ENCODE measurements around the gene PICALM.
A peak's percentile ranks its signal among the peaks of the same experiment; 100 is the strongest.

The PICALM gene

DNA sequence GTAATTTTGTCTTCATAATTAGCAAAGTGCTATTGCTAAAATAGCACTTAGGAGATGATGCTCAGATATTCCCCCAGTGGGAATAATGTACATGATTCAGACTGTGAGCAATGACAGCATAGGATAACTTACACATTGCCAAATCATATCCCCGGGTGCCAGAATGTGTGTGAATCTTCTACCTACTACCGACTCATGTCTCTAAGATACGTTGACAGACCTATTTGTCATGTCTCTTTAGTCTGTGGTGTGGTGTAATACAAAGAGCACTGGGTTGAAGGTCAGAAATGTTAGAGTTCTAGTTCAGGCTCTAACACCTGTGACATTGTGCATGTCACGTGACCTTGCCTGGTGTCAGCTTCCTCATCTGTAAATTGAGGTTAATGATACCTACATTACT is 31.0 kb upstream of the PICALM start:
- no peak overlapping the region for H3K4me2 ChIP-seq (ENCODE audit: low read depth, low read length, poor library complexity, severe bottlenecking)
- no peaks in the 10 kb centered on the region for H4K20me1 ChIP-seq (ENCODE audit: insufficient read depth, low read length, poor library complexity, severe bottlenecking)
- no peak overlapping the region for H3K4me3 ChIP-seq (ENCODE audit: low read length, poor library complexity, severe bottlenecking)

DNA sequence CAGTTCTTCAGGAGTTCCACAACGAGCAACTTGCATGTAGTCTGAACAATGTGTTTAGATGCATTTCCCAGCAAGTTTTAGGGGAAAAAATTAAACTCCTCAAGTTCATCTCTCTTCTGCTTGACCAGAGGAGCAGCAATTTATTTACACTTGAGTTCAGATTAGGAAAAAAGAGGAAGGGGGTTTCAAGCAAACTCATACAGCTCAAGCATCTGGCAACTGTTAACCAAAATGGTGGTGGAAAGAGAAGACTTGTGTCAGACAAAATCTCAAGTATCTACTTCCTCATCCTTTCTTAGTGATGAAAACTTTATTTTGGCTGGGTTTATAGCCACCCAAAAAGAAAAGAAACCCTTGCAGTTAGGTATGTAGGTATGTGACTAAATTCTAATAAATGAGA is 29.1 kb upstream of the PICALM start:
- Histone ChIP-seq H3K9me3 (ENCODE audit: insufficient read depth, low read depth, low read length) (no peaks in the 10 kb centered on the region), H3K4me2 (ENCODE audit: low read depth, low read length, poor library complexity, severe bottlenecking) (no peak overlapping the region), H3K4me3 (ENCODE audit: low read length, poor library complexity, severe bottlenecking) (no peak overlapping the region), H3K9ac (ENCODE audit: low read depth, low read length, poor library complexity, severe bottlenecking) (no peak overlapping the region), H3K36me3 (ENCODE audit: insufficient read depth, low read length) (no peaks in the 10 kb centered on the region), H3K4me1 (ENCODE audit: insufficient read depth, low read length, poor library complexity, severe bottlenecking) (no peaks in the 10 kb centered on the region), H3K9me2 (replicated peaks; ENCODE audit: low read depth, low read length) (no peaks in the 10 kb centered on the region), H4K20me1 (ENCODE audit: insufficient read depth, low read length, poor library complexity, severe bottlenecking) (no peaks in the 10 kb centered on the region), H2AFZ (ENCODE audit: low read length) (peak overlapping the region; percentile 16; the same call in 1 of the 2 replicates), H3K79me2 (ENCODE audit: insufficient read depth, low read length) (no peaks in the 10 kb centered on the region), H3K27me3 (ENCODE audit: insufficient read depth, low read length, poor library complexity, severe bottlenecking) (no peaks in the 10 kb centered on the region), H3F3A (ENCODE audit: low read depth) (no peaks in the 10 kb centered on the region)
- TF ChIP-seq, protein P1, sequence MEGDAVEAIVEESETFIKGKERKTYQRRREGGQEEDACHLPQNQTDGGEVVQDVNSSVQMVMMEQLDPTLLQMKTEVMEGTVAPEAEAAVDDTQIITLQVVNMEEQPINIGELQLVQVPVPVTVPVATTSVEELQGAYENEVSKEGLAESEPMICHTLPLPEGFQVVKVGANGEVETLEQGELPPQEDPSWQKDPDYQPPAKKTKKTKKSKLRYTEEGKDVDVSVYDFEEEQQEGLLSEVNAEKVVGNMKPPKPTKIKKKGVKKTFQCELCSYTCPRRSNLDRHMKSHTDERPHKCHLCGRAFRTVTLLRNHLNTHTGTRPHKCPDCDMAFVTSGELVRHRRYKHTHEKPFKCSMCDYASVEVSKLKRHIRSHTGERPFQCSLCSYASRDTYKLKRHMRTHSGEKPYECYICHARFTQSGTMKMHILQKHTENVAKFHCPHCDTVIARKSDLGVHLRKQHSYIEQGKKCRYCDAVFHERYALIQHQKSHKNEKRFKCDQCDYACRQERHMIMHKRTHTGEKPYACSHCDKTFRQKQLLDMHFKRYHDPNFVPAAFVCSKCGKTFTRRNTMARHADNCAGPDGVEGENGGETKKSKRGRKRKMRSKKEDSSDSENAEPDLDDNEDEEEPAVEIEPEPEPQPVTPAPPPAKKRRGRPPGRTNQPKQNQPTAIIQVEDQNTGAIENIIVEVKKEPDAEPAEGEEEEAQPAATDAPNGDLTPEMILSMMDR (conservative IDR thresholded peaks at IDR 0.05; ENCODE audit: low read length) = no peak
- TF ChIP-seq EZH2phosphoT487 (IDR thresholded peaks at IDR 0.05; ENCODE audit: borderline replicate concordance) = no peak

More for the DNA sequence above, 31.0 kb upstream of the PICALM start:
- Histone ChIP-seq H3F3A (ENCODE audit: low read depth) (no peaks in the 10 kb centered on the region), H3K9me2 (replicated peaks; ENCODE audit: low read depth, low read length) (no peaks in the 10 kb centered on the region), H3K9me3 (ENCODE audit: insufficient read depth, low read depth, low read length) (no peaks in the 10 kb centered on the region), H3K9ac (ENCODE audit: low read depth, low read length, poor library complexity, severe bottlenecking) (no peak overlapping the region), H3K27me3 (ENCODE audit: insufficient read depth, low read length, poor library complexity, severe bottlenecking) (no peaks in the 10 kb centered on the region), H2AFZ (ENCODE audit: low read length) (0 out of 2 replicates have a peak overlapping the region, but pooled peaks have one; percentile 26), H3K4me1 (ENCODE audit: insufficient read depth, low read length, poor library complexity, severe bottlenecking) (no peaks in the 10 kb centered on the region), H3K36me3 (ENCODE audit: insufficient read depth, low read length) (no peaks in the 10 kb centered on the region), H3K79me2 (ENCODE audit: insufficient read depth, low read length) (no peaks in the 10 kb centered on the region)
- TF ChIP-seq, protein P1 (conservative IDR thresholded peaks at IDR 0.05; ENCODE audit: low read length) = no peak
- TF ChIP-seq EZH2phosphoT487 (IDR thresholded peaks at IDR 0.05; ENCODE audit: borderline replicate concordance) = no peak

DNA sequence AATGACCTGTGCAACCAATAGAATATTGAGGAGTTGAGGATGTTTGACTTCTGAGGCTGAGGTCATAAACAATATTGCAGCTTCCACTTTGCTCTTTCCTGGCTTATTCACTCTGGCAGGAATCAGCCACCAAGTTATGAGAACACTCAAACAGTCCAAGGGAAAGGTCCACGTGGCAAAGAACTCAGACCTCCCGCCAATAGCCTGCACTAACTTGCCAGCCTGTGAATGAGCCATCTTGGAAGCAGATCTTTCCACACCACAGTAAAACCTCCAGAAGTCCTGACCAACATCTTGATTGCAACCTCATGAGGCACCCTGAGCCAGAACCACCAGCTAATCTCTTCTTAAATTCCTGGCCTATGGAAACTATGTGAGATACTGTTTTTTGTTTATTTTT is 22.7 kb upstream of the PICALM start:
- Histone ChIP-seq H3K4me3 (ENCODE audit: low read length, poor library complexity, severe bottlenecking) (no peak overlapping the region), H4K20me1 (ENCODE audit: insufficient read depth, low read length, poor library complexity, severe bottlenecking) (no peaks in the 10 kb centered on the region), H3K9me2 (replicated peaks; ENCODE audit: low read depth, low read length) (no peaks in the 10 kb centered on the region), H3K4me1 (ENCODE audit: insufficient read depth, low read length, poor library complexity, severe bottlenecking) (no peaks in the 10 kb centered on the region), H3K27me3 (ENCODE audit: insufficient read depth, low read length, poor library complexity, severe bottlenecking) (no peaks in the 10 kb centered on the region), H3K79me2 (ENCODE audit: insufficient read depth, low read length) (no peaks in the 10 kb centered on the region), H3K4me2 (ENCODE audit: low read depth, low read length, poor library complexity, severe bottlenecking) (no peak overlapping the region), H2AFZ (ENCODE audit: low read length) (peak overlapping the region; percentile 47; the same call in 1 of the 2 replicates), H3K9me3 (ENCODE audit: insufficient read depth, low read depth, low read length) (no peaks in the 10 kb centered on the region), H3F3A (ENCODE audit: low read depth) (no peaks in the 10 kb centered on the region), H3K9ac (ENCODE audit: low read depth, low read length, poor library complexity, severe bottlenecking) (no peak overlapping the region), H3K36me3 (ENCODE audit: insufficient read depth, low read length) (no peaks in the 10 kb centered on the region)
- TF ChIP-seq, protein P1 (conservative IDR thresholded peaks at IDR 0.05; ENCODE audit: low read length) = no peak
- no peak for TF ChIP-seq EZH2phosphoT487 (IDR thresholded peaks at IDR 0.05; ENCODE audit: borderline replicate concordance)

All from Loucy (cell line).